ENCODE measurements around the gene ADAMTS17. TPM values are rescaled to one million over a fixed set of nuclear protein-coding genes. Genes with fewer than 3 reads are reported as not detected.

ADAMTS17 gene
- total and polyA plus RNA-seq, 8 donors: 0.31 to 14.3 (median 6.3) TPM

DNA sequence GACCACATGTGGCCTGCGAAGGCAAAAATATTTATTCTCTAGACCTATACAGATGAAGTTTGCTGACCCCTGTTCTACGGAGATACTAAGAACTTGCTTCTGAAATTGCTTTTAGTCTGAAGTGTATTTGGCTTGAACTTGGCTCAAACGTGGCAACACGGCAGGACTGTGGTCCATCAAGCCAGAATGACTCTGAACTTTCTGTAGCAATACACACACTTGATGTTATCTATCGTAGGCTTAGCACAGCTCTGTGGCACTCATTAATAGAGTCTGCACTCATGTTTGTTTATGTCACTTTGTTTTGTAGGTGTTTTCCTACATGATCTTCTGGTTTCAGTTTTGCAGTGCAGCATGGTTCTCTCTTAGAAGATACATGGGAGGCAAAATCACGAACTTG lies 298.1 kb downstream of the ADAMTS17 start:
- Histone ChIP-seq H3K4me3 (no peak overlapping the region), H3K27me3 (no peaks in the 10 kb centered on the region), H3K27ac (no peak overlapping the region), H3K9me3 (peaks cover 0 to 6% (median 0%) of the 10 kb centered on the region in 4 donors), H3K4me1 (peaks cover 0 to 10% (median 1%) of the 10 kb centered on the region in 4 donors), H3K36me3 (no peaks in the 10 kb centered on the region)
- intact Hi-C loops (cut with DNase I; ENCODE audit: low total_unique reads): no loop called here
- DNase-seq: no peak
- 67 to 89% (median 73%) methylated on average over 6 of the region's 6 CpGs for WGBS, 5 donors
- TF ChIP-seq POLR2AphosphoS5 (IDR thresholded peaks at IDR 0.05): no peak
- no peak for TF ChIP-seq CTCF (IDR thresholded peaks at IDR 0.05)
- TF ChIP-seq POLR2A (IDR thresholded peaks at IDR 0.05): no peak
- TF ChIP-seq EP300 (IDR thresholded peaks at IDR 0.05): no peak

DNA sequence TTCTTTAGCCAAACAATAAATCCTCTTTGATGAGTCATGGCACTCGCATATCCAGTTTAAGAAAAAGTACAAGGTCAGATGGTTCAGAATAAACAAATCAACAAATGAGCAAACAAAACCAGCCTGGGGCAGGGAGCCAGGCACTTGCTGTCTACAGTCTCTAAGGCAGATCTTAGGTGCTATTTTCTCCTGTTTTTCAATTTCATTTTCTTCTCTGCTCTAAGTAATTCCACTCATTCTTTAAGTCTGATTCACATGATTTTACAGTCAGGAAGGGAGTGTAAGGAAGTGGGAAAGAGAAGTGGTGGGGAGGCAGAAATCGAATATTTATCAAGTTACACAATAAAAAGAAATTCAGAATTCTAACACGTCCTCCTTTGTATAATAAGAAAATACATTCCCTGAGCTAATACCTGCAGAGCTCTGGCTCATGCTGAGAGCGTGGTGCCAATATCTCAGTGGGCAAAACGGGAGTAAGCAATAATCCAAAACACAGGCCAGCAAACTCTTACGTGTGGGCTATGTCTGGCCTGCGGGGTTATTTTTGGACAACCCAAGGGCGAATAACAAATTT lies 298.6 kb downstream of the ADAMTS17 start:
- no peak for DNase-seq
- Histone ChIP-seq H3K36me3 (no peaks in the 10 kb centered on the region), H3K4me1 (peaks cover 0 to 10% (median 1%) of the 10 kb centered on the region in 4 donors), H3K27me3 (no peaks in the 10 kb centered on the region), H3K4me3 (no peak overlapping the region), H3K9me3 (peaks cover 0 to 6% (median 0%) of the 10 kb centered on the region in 4 donors), H3K27ac (no peak overlapping the region)
- TF ChIP-seq CTCF (IDR thresholded peaks at IDR 0.05) (no peak), EP300 (IDR thresholded peaks at IDR 0.05) (no peak), POLR2AphosphoS5 (IDR thresholded peaks at IDR 0.05) (no peak), POLR2A (IDR thresholded peaks at IDR 0.05) (no peak)
- intact Hi-C loops (cut with DNase I; ENCODE audit: low total_unique reads): no loop called here
- 62 to 77% (median 66%) methylated on average over 8 of the region's 8 CpGs for WGBS, 5 donors

DNA sequence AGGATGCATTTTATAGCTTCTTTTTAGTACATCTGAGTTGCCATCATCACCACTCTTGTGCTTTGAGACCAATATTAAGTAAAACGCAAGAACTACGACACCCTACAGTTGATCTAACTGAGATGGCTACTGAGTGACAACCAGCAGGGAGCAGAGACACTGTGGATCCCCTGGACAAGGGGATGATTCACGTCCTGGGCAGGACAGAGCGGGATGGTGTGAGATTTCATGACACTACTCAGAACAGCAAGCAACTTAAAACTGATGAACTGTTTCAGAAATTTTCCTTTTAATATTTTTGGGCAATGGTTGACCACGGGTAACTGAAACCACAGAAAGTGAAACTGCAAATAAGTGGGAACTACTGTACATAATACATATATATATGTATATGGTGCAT lies 299.2 kb downstream of the ADAMTS17 start:
- DNase-seq: no peak
- H3K4me1 ChIP-seq: peaks cover 0 to 10% (median 1%) of the 10 kb centered on the region in 4 donors
- intact Hi-C loops (cut with DNase I; ENCODE audit: low total_unique reads): no loop called here
- H3K9me3 ChIP-seq: peaks cover 0 to 5% (median 0%) of the 10 kb centered on the region in 4 donors
- no peak overlapping the region for H3K27ac ChIP-seq
- H3K4me3 ChIP-seq: no peak overlapping the region
- H3K27me3 ChIP-seq: no peaks in the 10 kb centered on the region
- WGBS, 5 donors: 76 to 87% (median 82%) methylated on average over 5 of the region's 5 CpGs
- H3K36me3 ChIP-seq: no peaks in the 10 kb centered on the region
- no peak for TF ChIP-seq EP300 (IDR thresholded peaks at IDR 0.05)
- no peak for TF ChIP-seq CTCF (IDR thresholded peaks at IDR 0.05)
- no peak for TF ChIP-seq POLR2AphosphoS5 (IDR thresholded peaks at IDR 0.05)
- no peak for TF ChIP-seq POLR2A (IDR thresholded peaks at IDR 0.05)

- intact Hi-C loops (cut with DNase I; ENCODE audit: low total_unique reads): no loop called here
- Histone ChIP-seq H3K4me3 (no peak overlapping the region), H3K9me3 (no peaks in the 10 kb centered on the region), H3K4me1 (peaks cover 0 to 10% (median 1%) of the 10 kb centered on the region in 4 donors), H3K27ac (no peak overlapping the region), H3K36me3 (no peaks in the 10 kb centered on the region), H3K27me3 (no peaks in the 10 kb centered on the region)
- 93 to 97% (median 95%) methylated on average over 6 of the region's 6 CpGs for WGBS, 5 donors
- no peak for TF ChIP-seq POLR2AphosphoS5 (IDR thresholded peaks at IDR 0.05)
- no peak for TF ChIP-seq CTCF (IDR thresholded peaks at IDR 0.05)
- TF ChIP-seq EP300 (IDR thresholded peaks at IDR 0.05): no peak
- no peak for TF ChIP-seq POLR2A (IDR thresholded peaks at IDR 0.05)
- no peak for DNase-seq
These were observed 300.5 kb downstream of the ADAMTS17 start for GRCh38 chr15:100041127-100041828.
